Hematopoietic multipotent progenitor cell treated with erythropoietin and hydrocortisone succinate and interleukin-3 and kit ligand, for 6 days (in vitro differentiated cells): ENCODE results near the gene TMEM145.
A peak's percentile ranks its signal among the peaks of the same experiment; 100 is the strongest.
"Not testable (repeated sequence)": the region's sequence is repeated elsewhere in the genome, so short reads cannot be mapped to it uniquely, and the experiment has no call there.

Experiments used
- DNase-seq: peaks from one replicate; pipeline ENCODE4 v3.0.0-alpha.2; 2015

Gene TMEM145

DNA sequence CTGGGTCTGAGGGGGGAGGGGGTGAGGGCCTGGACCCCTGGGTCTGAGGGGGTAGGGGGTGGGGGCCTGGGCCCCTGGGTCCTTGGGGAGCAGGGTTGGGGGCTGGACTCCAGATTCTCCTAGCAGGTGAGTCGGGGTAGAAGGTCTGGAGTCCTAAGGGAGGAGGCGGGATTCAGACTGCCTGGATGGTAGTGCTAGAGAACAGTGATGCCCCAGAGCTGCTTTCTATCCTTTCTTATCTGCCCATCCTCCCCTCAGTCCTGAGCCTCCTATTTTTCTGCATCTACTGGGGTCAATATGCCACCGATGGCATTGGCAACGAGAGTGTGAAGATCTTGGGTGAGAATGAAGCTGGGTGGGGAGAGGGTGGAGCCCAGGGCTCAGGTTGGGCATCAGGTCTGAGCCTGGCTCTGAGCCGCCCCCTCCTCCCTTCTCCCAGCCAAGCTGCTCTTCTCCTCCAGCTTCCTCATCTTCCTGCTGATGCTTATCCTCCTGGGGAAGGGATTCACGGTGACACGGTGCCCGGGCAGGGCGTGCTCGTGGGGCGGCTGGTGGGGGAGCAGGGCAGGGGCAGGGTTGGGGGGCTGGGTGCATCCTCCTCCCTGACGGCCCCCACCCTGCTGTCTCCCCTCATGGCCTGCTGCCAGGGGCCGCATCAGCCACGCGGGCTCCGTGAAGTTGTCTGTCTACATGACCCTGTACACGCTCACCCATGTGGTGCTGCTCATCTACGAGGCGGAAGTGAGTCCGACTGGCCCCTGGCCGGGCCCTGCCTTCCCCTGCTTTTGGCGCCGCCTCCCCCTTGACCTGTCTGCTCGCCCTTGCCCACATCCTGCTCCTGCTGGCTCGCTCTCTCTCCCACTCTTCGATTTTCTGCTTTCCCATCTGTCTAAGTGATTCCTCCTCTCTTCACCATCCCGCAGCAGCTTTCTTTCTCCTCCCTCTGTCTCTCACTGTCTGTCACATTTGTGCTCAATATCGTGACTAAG is 3.4 kb downstream of the TMEM145 start:
- DNase-seq = no peak

DNA sequence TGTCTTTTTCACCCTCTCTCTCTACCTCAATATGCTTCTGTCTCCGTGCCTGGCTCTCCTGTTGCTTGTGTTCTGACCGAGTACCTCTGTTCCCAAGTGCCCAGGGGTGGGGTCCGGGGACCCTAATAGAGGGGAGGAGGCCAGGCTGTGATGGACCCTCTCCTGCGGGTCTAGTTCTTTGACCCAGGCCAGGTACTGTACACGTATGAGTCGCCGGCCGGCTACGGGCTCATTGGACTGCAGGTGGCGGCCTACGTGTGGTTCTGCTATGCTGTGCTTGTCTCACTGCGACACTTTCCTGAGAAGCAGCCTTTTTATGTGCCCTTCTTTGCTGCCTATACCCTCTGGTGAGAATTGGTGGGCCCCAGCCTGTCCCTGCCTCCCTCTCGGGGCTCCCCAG is 4.4 kb downstream of the TMEM145 start:
- DNase-seq = no peak

DNA sequence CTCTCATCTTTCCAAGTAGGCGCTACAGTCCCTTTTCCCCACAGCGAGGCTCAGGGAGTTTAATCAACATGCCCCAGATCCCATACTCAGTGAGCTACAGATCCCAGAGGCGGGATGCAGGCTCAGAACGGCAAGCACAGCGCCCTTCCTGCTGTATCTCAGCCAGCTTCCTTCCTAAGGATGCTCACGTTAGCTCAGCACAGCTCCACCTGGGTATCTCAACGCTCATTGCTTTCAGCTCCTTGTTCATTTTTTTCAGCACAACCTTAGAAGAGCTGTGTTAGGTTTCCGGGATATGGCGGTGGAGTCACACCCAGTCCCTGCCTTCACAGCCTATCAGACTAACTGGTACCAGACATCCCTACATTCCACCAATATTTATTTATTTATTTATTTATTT is 9.2 kb downstream of the TMEM145 start:
- DNase-seq = no peak

DNA sequence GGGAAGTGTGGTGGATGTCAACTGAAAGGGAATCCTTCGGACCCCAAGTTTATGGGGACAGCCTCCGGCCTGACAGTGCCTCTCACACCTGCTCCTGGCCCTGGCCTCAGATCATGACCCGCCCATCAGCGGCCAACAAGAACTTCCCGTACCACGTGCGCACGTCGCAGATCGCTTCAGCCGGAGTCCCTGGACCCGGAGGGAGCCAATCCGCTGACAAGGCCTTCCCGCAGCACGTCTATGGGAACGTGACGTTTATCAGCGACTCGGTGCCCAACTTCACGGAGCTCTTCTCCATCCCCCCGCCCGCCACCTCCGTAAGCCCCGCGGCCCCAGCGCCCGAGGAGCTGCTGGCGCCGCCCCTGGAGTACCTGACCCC is 10.4 kb downstream of the TMEM145 start:
- DNase-seq = no peak

DNA sequence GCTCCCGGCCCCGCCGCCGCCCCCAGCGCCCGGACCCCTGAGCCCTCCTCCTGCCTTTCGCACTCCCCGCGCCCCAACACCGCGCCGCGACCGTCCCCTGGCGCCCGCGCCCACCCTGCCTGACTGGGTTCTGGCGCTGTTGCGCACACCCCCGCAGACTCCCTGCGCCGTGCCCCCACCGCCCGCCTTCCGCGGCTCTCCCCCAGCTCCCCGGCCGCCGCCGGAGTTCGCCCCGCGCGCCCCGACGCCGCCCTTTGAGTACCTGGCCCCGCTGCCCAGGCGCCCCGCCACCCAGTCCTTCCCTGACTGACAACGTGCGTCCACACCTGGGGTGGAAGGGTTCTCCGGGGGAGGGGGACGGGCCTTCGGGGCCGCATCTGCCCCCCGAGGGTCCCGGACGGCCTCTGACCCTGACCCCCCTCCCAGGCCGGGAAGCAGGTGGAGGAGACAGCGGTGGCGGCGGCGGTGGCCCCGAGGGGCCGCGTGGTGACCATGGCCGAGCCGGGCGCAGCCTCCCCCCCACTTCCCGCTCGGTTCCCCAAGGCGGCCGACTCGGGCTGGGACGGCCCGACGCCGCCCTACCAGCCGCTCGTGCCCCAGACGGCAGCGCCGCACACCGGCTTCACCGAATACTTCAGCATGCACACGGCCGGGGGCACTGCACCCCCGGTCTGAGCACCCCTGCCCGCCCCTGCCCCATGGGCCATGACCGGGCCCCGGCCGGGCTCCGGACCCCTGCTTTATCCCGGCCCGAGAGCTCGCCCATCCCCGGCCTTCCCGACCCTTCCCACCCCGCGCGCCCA is 10.9 kb downstream of the TMEM145 start:
- DNase-seq = peak; percentile 47

DNA sequence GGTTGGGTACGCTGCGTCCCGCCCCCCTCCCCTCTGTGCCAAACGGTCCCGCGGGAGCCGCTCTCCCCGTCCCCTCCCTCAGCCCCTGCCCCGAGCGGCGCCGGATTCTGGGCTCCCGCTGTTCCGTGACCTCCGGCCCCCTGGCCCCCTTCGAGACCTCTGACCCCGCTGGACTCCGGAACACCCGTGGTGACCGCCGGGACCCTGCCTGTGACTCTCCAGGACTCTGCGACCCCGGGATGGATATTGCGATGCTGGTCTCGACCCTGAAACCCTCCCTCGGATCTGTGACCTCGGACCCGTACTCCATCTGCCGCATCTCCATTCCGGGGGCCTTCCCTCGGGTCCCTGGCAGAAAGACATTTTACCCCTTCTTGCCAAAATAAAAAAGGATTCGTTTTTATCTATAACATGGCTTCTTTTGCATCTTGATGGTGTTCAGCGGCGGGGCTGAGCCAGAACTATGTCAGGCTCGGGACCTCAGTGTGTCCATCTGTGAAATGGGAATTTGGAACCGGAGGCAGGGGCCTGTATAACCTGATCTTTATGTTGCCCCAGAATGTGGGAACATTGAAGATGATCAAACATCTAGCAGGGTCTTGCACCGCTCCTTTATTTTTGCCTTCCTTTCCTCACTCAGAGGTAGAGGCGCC is 11.7 kb downstream of the TMEM145 start:
- DNase-seq = no peak

DNA sequence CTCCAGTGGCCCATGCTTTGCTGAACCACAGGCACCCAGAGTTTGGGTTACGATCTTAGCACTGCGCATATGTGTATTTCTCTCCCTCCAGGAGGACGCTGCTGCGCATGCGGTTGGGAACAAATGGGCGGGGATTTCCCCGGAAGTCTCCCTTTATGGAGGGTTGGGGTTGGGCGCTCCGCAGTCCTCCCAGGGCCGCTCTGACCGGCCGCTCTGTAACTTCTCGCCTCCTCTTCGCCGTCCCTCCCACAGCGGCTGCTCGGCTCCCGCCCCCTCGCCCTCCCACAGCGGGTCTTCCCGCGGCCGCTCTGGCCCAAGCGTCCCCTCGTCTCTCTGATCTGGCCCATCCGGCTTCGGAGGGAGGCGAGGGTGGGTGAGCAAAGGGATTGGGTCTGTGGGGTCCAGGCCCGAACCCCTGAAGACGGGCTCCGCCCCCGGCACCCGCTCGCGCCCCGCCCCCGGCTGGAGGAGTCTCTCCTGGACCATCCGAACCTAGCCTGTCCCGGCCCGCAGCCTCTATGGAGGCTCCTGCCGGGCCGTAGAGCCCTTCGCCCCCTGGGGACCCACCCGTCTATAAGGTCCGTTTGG is 12.3 kb downstream of the TMEM145 start, which contains the start of gene MEGF8:
MEGF8 (plus strand) TSS at position 328 of the 588 bp plus-strand sequence. CDS start 609 bp downstream, outside the sequence.
- peak; percentile 99 for DNase-seq

DNA sequence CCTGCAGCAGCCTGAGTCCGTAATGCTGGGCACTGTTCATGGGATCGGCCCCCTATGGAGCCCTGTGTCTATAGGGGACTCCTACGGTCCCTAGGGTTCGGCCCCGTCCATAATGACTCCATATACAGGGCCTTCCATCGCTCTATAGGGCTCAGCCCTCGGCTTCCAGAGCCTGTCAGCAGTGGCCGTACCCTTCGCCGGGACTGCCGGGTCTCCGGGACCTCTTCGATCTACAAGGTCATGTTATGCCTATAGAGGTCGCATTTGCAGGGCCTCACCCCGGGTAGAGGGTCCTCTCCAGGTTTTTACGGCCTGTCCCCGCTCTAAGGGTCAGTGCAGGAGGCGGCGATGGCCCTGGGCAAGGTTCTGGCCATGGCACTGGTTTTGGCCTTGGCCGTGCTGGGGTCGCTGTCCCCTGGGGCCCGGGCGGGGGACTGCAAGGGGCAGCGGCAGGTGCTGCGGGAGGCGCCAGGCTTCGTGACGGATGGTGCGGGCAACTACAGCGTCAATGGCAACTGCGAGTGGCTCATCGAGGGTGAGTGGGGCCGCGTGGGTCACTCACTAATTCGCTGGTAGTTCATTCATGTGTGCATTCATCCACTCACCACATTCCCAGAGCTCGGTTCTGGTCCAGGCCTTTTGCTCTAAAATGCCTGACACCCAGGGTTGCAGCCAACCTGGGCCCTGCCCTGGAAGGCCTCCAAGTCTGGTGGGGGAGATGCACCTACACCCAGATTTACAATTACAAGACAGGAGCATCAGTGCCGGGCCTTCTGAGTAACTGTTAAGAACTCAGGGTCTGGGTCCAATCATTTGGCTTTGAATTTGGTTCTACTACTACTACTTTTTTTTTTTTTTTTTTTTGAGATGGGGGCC is 13.0 kb downstream of the TMEM145 start:
- DNase-seq = peak; percentile 43

DNA sequence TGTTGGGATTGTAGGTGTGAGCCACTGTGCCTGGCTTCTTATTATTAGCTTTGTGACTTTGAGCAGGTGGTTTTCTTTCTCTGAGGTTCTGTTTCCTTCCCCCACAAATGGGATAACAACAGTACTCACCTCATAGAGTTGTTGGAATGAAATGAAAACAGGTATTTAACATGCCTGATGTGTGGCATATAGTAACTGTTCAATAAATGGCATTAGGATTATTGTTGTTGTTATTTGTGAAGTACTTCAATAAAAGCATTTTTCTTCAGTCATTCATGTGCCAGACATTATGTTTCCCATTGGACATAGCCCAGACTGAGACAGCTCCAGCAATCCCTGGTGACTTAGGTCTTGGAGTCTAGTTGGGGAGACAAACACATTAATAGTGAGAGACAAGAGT is 13.9 kb downstream of the TMEM145 start:
- DNase-seq = no peak

DNA sequence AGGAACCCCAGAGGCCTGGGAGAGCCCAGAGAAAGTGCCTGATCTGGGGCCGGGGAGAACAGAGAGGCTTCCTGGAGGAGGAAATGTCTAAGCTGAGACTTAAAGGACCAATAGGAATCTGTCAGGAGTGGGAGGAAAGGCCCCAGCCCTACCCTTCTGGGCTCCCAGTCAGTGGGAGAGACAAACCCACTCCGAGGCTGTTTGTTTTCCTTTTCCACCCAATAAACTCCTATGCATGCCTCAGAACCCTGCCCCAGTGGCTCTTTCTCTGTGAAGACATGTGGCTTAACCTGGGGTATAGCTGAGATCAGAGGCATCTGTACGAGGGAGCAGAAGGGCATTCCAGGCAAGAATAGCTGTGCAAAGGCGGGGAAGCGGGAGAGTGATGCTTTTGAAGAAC is 14.3 kb downstream of the TMEM145 start:
- no peak for DNase-seq

DNA sequence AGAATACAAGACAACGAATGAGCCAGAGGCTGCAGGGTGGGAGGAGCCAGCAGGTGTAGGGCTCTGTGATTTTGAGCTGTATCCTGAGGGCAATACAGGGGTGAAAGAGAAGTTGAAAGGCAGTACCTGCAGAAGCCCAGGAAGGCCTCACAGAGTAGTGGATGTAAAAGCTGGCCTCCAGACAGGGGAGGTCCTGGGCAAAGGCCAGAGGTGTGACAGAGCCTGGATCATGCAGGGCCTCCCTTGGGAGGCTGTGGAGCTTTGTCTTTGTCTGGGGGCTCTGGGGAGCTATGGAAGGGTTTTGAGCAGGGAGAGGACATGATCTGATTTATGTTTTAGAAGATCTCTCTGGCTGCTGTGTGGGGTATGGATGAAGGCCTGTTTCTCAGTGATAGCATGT is 15.0 kb downstream of the TMEM145 start:
- no peak for DNase-seq

DNA sequence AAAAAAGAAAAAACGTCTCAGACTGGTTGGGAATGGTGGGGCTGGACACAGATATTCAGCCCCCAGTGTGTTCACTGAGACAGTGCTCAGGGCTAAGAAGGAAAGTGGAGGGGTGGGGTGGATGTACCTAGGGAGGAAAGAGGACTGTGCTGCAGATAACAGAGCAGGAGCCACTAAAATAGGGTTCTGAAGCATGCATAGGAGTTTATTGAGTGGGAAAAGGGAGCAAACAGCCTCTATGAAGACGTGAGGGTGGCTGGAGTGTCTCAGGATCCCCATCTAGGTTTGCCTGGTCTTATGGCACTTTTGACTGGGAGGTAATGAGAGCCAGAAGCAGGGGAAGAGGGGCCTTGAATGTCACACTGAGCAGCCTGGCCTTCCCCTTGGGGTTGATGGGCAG is 15.7 kb downstream of the TMEM145 start:
- no peak for DNase-seq

DNA sequence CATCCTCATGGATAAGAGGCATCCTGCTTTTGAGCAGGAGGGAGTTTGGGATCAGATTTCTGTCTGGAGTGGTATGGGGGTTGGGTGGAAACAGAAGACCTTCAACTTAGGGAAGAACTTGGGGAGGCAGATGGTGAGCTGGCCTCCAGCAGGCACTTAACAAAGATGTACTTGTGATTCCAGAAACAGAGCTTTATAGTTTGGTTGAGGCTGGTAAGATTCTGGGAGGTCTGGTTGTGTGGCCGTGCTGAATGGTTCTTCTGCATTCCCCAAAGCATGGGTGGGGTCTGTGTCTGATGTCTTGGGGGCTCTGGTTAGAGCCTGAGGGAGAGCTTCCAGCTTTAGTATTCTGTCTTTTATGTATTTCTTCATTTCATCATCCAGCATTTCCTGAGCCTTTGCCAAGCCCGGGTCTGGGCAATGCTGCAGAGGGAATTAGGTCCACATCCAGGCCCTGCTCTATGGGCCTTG is 17.2 kb downstream of the TMEM145 start:
- DNase-seq = no peak

DNA sequence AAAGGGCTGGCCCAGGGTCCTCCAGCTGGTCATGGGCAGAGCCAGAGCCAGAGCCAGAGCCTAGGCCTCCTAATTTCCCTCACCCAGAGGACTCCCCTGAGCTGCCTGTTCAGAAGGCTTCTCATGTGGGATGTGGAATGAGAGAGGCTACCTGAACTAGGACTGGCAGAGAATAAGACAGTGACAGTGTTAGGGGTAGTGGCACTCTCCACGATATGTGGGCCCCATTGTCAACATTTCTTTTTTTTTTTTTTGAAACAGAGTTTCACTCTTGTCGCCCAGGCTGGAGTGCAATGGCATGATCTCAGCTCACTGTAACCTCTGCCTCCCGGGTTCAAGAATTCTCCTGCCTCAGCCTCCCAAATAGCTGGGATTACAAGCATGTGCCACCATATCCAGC is 18.2 kb downstream of the TMEM145 start:
- DNase-seq = not testable (repeated sequence)

DNA sequence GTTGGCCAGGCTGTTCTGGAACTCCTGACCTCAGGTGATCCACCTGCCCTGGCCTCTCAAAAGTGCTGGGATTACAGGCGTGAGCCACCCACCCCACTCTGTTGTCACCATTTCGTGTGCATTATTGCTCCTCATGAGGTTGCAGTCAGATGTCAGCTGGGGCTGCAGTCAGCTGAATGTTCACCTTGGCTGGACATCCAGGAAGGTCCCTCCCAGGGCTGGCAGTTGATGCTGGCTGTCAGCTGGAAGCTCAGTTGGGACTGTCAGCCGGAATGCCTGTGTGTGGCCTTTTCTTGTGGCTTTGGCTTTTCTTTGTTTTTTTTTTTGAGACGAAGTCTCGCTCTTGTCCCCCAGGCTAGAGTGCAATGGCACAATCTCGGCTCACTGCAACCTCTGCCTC is 18.9 kb downstream of the TMEM145 start:
- no peak for DNase-seq

DNA sequence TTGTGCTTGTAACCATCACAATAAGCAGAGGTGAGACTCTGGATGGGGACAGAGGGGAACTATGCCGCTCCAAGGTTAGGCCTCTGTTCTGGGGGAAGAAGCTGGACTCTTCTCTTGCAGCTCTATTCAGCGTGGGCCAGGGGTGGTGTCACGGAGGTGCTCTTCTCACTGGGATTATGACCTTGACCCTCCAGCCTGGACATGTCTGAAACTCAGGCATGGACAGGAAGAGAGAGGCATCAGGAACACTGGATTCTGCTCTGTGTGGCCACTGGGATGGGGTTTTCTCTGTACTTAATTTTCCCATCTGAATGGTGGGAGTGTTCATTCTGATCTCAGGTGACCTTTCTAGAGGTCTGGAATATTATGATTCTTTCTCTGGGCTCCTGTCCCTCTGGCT is 19.9 kb downstream of the TMEM145 start:
- DNase-seq = no peak

DNA sequence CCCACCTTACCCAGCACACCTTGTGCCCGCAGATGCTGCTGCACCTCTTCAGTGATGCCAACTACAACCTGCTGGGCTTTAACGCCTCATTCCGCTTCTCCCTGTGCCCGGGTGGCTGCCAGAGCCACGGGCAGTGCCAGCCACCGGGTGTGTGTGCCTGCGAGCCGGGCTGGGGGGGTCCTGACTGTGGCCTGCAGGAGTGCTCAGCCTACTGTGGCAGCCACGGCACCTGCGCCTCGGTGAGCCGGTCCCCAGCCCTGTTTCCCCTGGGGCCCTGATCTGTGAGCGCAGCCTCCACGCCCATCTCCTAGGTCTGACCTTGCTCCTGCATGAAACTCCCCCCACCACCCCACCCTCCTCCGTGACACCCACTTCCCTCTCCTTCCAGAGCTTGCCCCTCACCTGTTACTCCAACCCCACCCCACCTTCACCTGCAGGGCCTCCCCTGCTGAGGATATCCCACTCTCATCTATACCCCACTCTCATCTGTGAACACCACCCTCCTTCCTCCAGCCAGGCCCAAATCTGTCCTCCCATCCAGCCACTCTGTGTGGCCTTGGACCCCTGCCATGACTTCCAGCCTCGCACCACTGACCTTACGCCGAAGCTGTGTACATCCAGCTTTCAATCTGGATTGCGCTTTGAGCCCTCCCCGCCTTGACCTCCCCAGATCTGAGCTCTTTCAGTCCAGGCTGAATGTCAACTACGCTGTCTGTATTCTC is 21.0 kb downstream of the TMEM145 start:
- no peak for DNase-seq

DNA sequence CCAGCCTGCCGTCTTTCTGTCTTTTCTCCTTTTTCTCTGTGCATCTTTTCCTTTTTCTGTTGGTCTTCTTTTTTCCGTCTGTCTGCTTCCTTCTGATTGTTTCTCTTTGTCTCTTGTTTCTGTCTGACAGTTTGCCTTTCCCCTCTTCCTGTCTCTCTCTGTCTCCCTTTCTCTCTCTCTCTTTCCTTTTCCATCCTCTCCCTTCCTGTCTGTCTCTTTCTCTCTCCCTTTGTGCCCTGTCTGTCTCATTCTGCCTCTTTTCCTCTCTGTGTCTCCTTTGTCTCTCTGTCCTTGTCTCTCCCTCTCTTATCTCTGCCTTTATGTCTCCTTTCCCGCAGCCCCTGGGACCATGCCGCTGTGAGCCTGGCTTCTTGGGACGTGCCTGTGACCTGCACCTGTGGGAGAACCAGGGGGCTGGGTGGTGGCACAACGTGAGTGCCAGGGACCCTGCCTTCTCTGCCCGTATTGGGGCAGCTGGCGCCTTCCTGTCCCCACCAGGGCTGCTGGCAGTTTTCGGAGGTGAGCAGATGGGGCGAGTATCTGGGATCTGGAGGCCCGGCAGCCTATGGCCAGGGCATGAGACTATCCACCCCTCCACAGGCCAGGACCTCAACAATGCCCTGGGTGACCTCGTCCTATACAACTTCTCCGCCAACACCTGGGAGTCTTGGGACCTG is 21.7 kb downstream of the TMEM145 start:
- no peak for DNase-seq

DNA sequence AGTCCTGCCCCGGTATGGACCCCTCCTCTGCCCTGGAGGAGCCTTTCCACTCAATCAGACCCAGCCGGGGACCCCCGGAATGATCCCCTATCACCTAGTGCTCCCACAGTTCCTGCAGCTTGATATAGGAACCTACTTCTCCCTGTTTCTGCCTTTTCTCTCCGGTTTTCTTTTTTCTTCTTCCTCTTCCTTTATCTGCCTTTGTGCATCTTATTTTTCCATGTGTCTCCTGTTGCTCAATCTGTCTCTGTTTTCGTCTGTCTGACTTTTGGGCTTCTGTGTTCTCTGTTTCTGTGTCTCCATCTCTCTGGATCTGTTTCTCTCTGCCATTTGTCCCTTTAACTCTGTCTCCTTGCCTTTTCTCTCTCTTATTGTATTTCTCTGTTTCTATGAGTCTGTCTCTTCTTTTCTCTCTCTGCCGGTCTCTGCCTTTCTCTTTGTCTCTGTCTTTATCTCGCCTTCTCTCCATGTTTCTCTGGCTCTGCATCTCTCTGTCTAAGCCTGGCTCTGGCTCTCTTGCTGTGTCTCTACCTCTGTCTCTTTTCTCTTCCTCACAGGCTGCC is 22.3 kb downstream of the TMEM145 start:
- no peak for DNase-seq

DNA sequence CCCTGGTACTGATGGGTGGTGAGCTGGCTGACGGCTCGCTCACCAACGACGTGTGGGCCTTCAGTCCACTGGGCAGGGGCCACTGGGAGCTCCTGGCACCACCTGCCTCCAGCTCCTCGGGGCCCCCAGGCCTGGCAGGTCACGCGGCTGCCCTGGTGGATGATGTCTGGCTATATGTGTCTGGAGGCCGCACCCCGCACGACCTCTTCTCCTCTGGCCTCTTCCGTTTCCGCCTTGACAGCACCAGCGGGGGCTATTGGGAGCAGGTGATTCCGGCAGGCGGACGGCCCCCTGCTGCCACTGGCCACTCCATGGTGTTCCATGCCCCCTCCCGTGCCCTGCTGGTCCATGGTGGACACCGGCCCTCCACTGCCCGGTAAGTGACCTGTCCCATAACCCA is 22.9 kb downstream of the TMEM145 start:
- no peak for DNase-seq
